Panc1 (cell line): ENCODE measurements around the gene SCLT1.

Experiments used
- POLR2AphosphoS5 ChIP-seq: IDR thresholded peaks from 2 replicates; pipeline ENCODE4 v1.6.1; 2012; ENCODE audit warnings: mild to moderate bottlenecking, low read depth, low read length, moderate library complexity
- SIN3A ChIP-seq: IDR thresholded peaks from 2 replicates; pipeline ENCODE4 v1.6.1; 2012; ENCODE audit warnings: low read depth, mild to moderate bottlenecking, low read length, moderate library complexity, borderline replicate concordance; ENCODE audit not compliant: insufficient read depth
- TF ChIP-seq, protein P1 (sequence below): fragments of 450-650 bp; IDR thresholded peaks from 2 replicates; pipeline ENCODE4 v1.5.1; 2017; ENCODE audit warnings: mild to moderate bottlenecking
- TF ChIP-seq, protein P2 (sequence below), 2 experiments: IDR thresholded peaks; 2 replicates each; pipeline ENCODE4 v1.6.1; 2011 to 2012; ENCODE audit warnings: low read depth in 2 of 2, control low read depth in 1 of 2, low read length in 1 of 2, mild to moderate bottlenecking in 1 of 2, moderate library complexity in 1 of 2; ENCODE audit not compliant: insufficient read depth in 1 of 2

DNA sequence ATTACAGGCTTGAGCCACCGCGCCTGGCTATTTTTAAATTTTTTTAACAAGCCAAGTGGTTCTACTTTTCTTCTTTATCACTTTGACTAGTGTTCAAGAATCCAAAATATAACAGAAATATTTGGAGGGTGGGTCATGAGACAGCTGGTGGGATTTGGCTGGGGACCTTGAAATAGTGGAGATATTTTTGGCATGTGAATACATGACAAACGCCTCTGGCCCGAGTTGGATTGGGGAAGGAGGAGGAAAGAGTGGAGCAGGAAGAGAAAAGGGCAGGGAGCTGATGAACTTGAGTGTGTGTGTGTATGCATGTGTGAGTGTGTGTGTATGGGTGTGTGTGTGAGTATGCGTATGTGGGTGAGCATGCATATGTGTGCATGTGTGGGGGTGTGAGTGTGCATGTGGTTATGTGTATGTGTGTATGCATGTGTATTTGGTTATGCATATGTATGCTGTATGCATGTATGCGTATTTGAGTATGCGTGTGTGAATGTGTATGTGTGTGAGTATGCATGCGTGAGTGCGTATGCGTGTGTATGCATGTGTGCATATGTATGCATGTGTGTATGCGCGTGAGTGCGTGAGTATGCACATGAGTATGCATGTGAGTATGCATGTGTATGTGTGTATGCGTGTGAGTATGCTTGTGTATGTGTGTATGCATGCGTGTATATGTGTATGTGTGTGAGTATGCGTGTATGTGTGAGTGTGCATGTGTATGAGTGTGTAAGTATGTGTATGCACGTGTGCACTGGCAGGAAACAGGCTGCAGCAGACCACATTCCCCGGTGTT, 234.3 kb downstream of the SCLT1 start:
- TF ChIP-seq, protein P1, sequence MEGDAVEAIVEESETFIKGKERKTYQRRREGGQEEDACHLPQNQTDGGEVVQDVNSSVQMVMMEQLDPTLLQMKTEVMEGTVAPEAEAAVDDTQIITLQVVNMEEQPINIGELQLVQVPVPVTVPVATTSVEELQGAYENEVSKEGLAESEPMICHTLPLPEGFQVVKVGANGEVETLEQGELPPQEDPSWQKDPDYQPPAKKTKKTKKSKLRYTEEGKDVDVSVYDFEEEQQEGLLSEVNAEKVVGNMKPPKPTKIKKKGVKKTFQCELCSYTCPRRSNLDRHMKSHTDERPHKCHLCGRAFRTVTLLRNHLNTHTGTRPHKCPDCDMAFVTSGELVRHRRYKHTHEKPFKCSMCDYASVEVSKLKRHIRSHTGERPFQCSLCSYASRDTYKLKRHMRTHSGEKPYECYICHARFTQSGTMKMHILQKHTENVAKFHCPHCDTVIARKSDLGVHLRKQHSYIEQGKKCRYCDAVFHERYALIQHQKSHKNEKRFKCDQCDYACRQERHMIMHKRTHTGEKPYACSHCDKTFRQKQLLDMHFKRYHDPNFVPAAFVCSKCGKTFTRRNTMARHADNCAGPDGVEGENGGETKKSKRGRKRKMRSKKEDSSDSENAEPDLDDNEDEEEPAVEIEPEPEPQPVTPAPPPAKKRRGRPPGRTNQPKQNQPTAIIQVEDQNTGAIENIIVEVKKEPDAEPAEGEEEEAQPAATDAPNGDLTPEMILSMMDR: no peak
- no peak for TF ChIP-seq POLR2AphosphoS5
- TF ChIP-seq SIN3A: no peak
- TF ChIP-seq, protein P2, sequence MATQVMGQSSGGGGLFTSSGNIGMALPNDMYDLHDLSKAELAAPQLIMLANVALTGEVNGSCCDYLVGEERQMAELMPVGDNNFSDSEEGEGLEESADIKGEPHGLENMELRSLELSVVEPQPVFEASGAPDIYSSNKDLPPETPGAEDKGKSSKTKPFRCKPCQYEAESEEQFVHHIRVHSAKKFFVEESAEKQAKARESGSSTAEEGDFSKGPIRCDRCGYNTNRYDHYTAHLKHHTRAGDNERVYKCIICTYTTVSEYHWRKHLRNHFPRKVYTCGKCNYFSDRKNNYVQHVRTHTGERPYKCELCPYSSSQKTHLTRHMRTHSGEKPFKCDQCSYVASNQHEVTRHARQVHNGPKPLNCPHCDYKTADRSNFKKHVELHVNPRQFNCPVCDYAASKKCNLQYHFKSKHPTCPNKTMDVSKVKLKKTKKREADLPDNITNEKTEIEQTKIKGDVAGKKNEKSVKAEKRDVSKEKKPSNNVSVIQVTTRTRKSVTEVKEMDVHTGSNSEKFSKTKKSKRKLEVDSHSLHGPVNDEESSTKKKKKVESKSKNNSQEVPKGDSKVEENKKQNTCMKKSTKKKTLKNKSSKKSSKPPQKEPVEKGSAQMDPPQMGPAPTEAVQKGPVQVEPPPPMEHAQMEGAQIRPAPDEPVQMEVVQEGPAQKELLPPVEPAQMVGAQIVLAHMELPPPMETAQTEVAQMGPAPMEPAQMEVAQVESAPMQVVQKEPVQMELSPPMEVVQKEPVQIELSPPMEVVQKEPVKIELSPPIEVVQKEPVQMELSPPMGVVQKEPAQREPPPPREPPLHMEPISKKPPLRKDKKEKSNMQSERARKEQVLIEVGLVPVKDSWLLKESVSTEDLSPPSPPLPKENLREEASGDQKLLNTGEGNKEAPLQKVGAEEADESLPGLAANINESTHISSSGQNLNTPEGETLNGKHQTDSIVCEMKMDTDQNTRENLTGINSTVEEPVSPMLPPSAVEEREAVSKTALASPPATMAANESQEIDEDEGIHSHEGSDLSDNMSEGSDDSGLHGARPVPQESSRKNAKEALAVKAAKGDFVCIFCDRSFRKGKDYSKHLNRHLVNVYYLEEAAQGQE (IDR thresholded peaks at IDR 0.05; ENCODE audit: insufficient read depth in 1 of 2, low read depth in 2 of 2, low read length in 1 of 2): no peak
